Loucy (cell line): ENCODE measurements around the gene HIVEP1.

Source experiments
- CTCF ChIP-seq: fragments of 200-600 bp; sonication (generic); conservative IDR thresholded peaks from 2 replicates; pipeline ENCODE4 v1.5.1; 2014; ENCODE audit warnings: mild to moderate bottlenecking, antibody characterized with exemption, low read length
- EZH2phosphoT487 ChIP-seq: fragments of 200-600 bp; IDR thresholded peaks from 2 replicates; pipeline ENCODE4 v1.6.1; 2018; ENCODE audit warnings: antibody characterized with exemption, mild to moderate bottlenecking, moderate library complexity, borderline replicate concordance

- no peak for TF ChIP-seq CTCF
- TF ChIP-seq EZH2phosphoT487 = no peak
These were observed 18.0 kb downstream of the HIVEP1 start for GRCh38 chr6:12029979-12030737.
